Measurements from ENCODE around the gene ARHGAP10. TPM values are rescaled to one million over a fixed set of nuclear protein-coding genes. Genes with fewer than 3 reads are reported as not detected.

The ARHGAP10 gene
- total RNA-seq, 2 donors from 2014 or later, result 30.3 to 69.6 TPM

GRCh38 chr4:147933316-147933715 is 201.4 kb downstream of the ARHGAP10 start:
- no peak for DNase-seq (ENCODE audit: low spot score)
- H3K4me3 ChIP-seq, result no peak overlapping the region
- H3K9me3 ChIP-seq, result no peaks in the 10 kb centered on the region
- H3K36me3 ChIP-seq, result no peaks in the 10 kb centered on the region
- no peaks in the 10 kb centered on the region for H3K27me3 ChIP-seq (replicated peaks; ENCODE audit: insufficient read depth)
- H3K27ac ChIP-seq, result no peak overlapping the region
- intact Hi-C loops (cut with DNase I), result no loop called here
- TF ChIP-seq POLR2AphosphoS5 (IDR thresholded peaks at IDR 0.05) (no peak), CTCF (IDR thresholded peaks at IDR 0.05) (no peak), POLR2A (IDR thresholded peaks at IDR 0.05) (no peak)
- 63% methylated on average over 4 of the region's 4 CpGs for WGBS
- H3K4me1 ChIP-seq (replicated peaks), result no peaks in the 10 kb centered on the region

- H3K27me3 ChIP-seq (replicated peaks; ENCODE audit: insufficient read depth), result no peaks in the 10 kb centered on the region
- TF ChIP-seq POLR2A (IDR thresholded peaks at IDR 0.05) (no peak), POLR2AphosphoS5 (IDR thresholded peaks at IDR 0.05) (no peak), CTCF (IDR thresholded peaks at IDR 0.05) (no peak)
- 100% methylated on average over 3 of the region's 3 CpGs for WGBS
- no peak overlapping the region for H3K4me3 ChIP-seq
- DNase-seq (ENCODE audit: low spot score), result no peak
- H3K4me1 ChIP-seq (replicated peaks), result no peaks in the 10 kb centered on the region
- no peaks in the 10 kb centered on the region for H3K9me3 ChIP-seq
- H3K36me3 ChIP-seq, result no peaks in the 10 kb centered on the region
- no peak overlapping the region for H3K27ac ChIP-seq
- intact Hi-C loops (cut with DNase I), result no loop called here
These were observed 201.9 kb downstream of the ARHGAP10 start for GRCh38 chr4:147933779-147934178.

- Histone ChIP-seq H3K4me3 (no peak overlapping the region), H3K9me3 (no peaks in the 10 kb centered on the region), H3K27me3 (replicated peaks; ENCODE audit: insufficient read depth) (no peaks in the 10 kb centered on the region), H3K27ac (no peak overlapping the region), H3K36me3 (no peaks in the 10 kb centered on the region), H3K4me1 (replicated peaks) (no peaks in the 10 kb centered on the region)
- no peak for DNase-seq (ENCODE audit: low spot score)
- WGBS, result 72% methylated on average over 5 of the region's 5 CpGs
- TF ChIP-seq POLR2A (IDR thresholded peaks at IDR 0.05) (no peak), POLR2AphosphoS5 (IDR thresholded peaks at IDR 0.05) (no peak), CTCF (IDR thresholded peaks at IDR 0.05) (no peak)
- intact Hi-C loops (cut with DNase I), result no loop called here
These were observed 206.6 kb downstream of the ARHGAP10 start for GRCh38 chr4:147938496-147938895.

GRCh38 chr4:147940171-147940570 is 208.3 kb downstream of the ARHGAP10 start:
- Histone ChIP-seq H3K4me3 (no peak overlapping the region), H3K9me3 (no peaks in the 10 kb centered on the region), H3K27me3 (replicated peaks; ENCODE audit: insufficient read depth) (no peaks in the 10 kb centered on the region), H3K27ac (no peak overlapping the region), H3K36me3 (no peaks in the 10 kb centered on the region), H3K4me1 (replicated peaks) (no peaks in the 10 kb centered on the region)
- WGBS, result 62% methylated on average over 4 of the region's 4 CpGs
- intact Hi-C loops (cut with DNase I), result no loop called here
- no peak for DNase-seq (ENCODE audit: low spot score)
- TF ChIP-seq POLR2AphosphoS5 (IDR thresholded peaks at IDR 0.05), result no peak
- no peak for TF ChIP-seq CTCF (IDR thresholded peaks at IDR 0.05)
- TF ChIP-seq POLR2A (IDR thresholded peaks at IDR 0.05), result no peak

- Histone ChIP-seq H3K9me3 (no peaks in the 10 kb centered on the region), H3K27me3 (replicated peaks; ENCODE audit: insufficient read depth) (no peaks in the 10 kb centered on the region), H3K4me1 (replicated peaks) (no peaks in the 10 kb centered on the region), H3K27ac (no peak overlapping the region), H3K4me3 (no peak overlapping the region), H3K36me3 (no peaks in the 10 kb centered on the region)
- TF ChIP-seq POLR2AphosphoS5 (IDR thresholded peaks at IDR 0.05) (no peak), CTCF (IDR thresholded peaks at IDR 0.05) (no peak), POLR2A (IDR thresholded peaks at IDR 0.05) (no peak)
- no peak for DNase-seq (ENCODE audit: low spot score)
- 82% methylated on average over 2 of the region's 2 CpGs for WGBS
- intact Hi-C loops (cut with DNase I), result no loop called here
These were observed 209.5 kb downstream of the ARHGAP10 start for GRCh38 chr4:147941373-147941772.

Data from prostate gland (tissue), 2 donors.